Ammon's horn (tissue), 1 donor: Measurements from ENCODE around the gene KRTAP16-1.
"Not testable (repeated sequence)": the region's sequence is repeated elsewhere in the genome, so short reads cannot be mapped to it uniquely, and the experiment has no call there.

Experiments used
- DNase-seq: peaks from one replicate; pipeline ENCODE4 v3.0.0-alpha.2; 2016; ENCODE audit warnings: low spot score

Gene KRTAP16-1

GRCh38 chr17:41301916-41302901, 6.9 kb downstream of the KRTAP16-1 start, which contains the start of gene KRTAP29-1:
Gene KRTAP29-1 (minus strand): TSS chr17:41302851. CDS start chr17:41302851, 0 bp downstream.
- no peak for DNase-seq

GRCh38 chr17:41301204-41301790, 7.8 kb downstream of the KRTAP16-1 start:
- no peak for DNase-seq

GRCh38 chr17:41298458-41299135, 10.5 kb downstream of the KRTAP16-1 start:
- DNase-seq, result no peak

- no peak for DNase-seq
Measured at GRCh38 chr17:41296846-41297245, 12.3 kb downstream of the KRTAP16-1 start.

GRCh38 chr17:41294016-41294415, 15.1 kb downstream of the KRTAP16-1 start:
- DNase-seq, result no peak

- no peak for DNase-seq
Measured at GRCh38 chr17:41287050-41287449, 22.1 kb downstream of the KRTAP16-1 start.

- DNase-seq, result peak; percentile 0
Measured at GRCh38 chr17:41284546-41284945, 24.6 kb downstream of the KRTAP16-1 start.

GRCh38 chr17:41284043-41284442, 25.1 kb downstream of the KRTAP16-1 start:
- DNase-seq, result no peak

GRCh38 chr17:41278176-41278955, 30.7 kb downstream of the KRTAP16-1 start:
- peak; percentile 0 for DNase-seq

GRCh38 chr17:41275648-41276190, 33.4 kb downstream of the KRTAP16-1 start, which contains the start of gene KRTAP9-7:
Gene KRTAP9-7 (plus strand): TSS chr17:41275698. CDS start chr17:41275698, 0 bp downstream.
- peak; percentile 0 for DNase-seq

GRCh38 chr17:41271858-41272257, 37.3 kb downstream of the KRTAP16-1 start:
- no peak for DNase-seq

- DNase-seq, result not testable (repeated sequence)
Measured at GRCh38 chr17:41271323-41271722, 37.8 kb downstream of the KRTAP16-1 start.

GRCh38 chr17:41267711-41268110, 41.4 kb downstream of the KRTAP16-1 start:
- no peak for DNase-seq

- DNase-seq, result no peak
Measured at GRCh38 chr17:41265078-41265477, 44.0 kb downstream of the KRTAP16-1 start, which contains the start of gene KRTAP9-6. Gene KRTAP9-6 (plus strand): TSS chr17:41265378. CDS start chr17:41265378, 0 bp downstream.

- no peak for DNase-seq
Measured at GRCh38 chr17:41264599-41264998, 44.5 kb downstream of the KRTAP16-1 start.

GRCh38 chr17:41263212-41263611, 45.9 kb downstream of the KRTAP16-1 start:
- DNase-seq, result no peak

GRCh38 chr17:41258406-41258805, 50.7 kb downstream of the KRTAP16-1 start:
- DNase-seq, result no peak
